HepG2 (cell line): Measurements from ENCODE around the gene CD46. TPM values are rescaled to one million over a fixed set of nuclear protein-coding genes. Genes with fewer than 3 reads are reported as not detected.

ENCODE experiments used
- ATAC-seq: fragments of 200-7000 bp; cut with Tn5 transposase; 3 replicates; pipeline ENCODE4 v1.9.1; 2020; ENCODE audit warnings: mild to moderate bottlenecking, moderate library complexity
- BruUV-seq: library from RNA; stranded (reverse); fragments of 400-500 nt; replicated peaks from 2 replicates; lab custom pipeline; 2021; lab: Mats Ljungman, UMichigan
- CTCF ChIA-PET: fragments of 300-600 bp; formaldehyde crosslinking; extraction: SDS; loops from one replicate; lab custom pipeline; 2021; ENCODE audit warnings: low total read pairs, inconsistent platforms, low intra/inter-chr PET ratio; lab: Yijun Ruan, JAX
- POLR2A ChIA-PET: fragments of 350-600 bp; sonication (Branson Sonifier 250); formaldehyde crosslinking; loops from one replicate; lab custom pipeline; 2020; ENCODE audit warnings: antibody characterized with exemption, inconsistent platforms; lab: Yijun Ruan, JAX
- DNase-seq: peaks from one replicate; pipeline ENCODE4 v3.0.0-alpha.2; 2015; ENCODE audit warnings: low spot score
- FAIRE-seq: peaks from 3 replicates; lab custom pipeline; 2011; peaks lifted over from hg19 to GRCh38; lab: Jason Lieb, UNC
- H2AFZ ChIP-seq: one replicate; pipeline ENCODE4 v1.6.1; 2011; ENCODE audit warnings: low read length, inconsistent platforms
- H3K27ac ChIP-seq: fragments of 300-600 bp; 3 replicates; pipeline ENCODE4 v1.8.0; 2011; ENCODE audit warnings: mixed run types, mild to moderate bottlenecking, mixed read lengths, low read length, inconsistent platforms; ENCODE audit not compliant: insufficient read depth; ENCODE audit errors: extremely low read length
- H3K27me3 ChIP-seq, 2 experiments: fragments of 200-600 bp in 1 of 2; 2 replicates in 1 of 2; 3 replicates in 1 of 2; pipeline versions ENCODE4 v1.6.0 to v1.8.0; 2011; ENCODE audit warnings: low read length in 2 of 2, mild to moderate bottlenecking in 2 of 2, moderate library complexity in 2 of 2, inconsistent platforms in 1 of 2; ENCODE audit not compliant: insufficient read depth in 2 of 2, control insufficient read depth in 1 of 2
- H3K36me3 ChIP-seq, 2 experiments: fragments of 200-600 bp in 1 of 2; replicated peaks in 1 of 2; 2 replicates in 1 of 2; 3 replicates in 1 of 2; pipeline versions ENCODE4 v1.5.1 to v1.8.0; 2011; ENCODE audit warnings: low read length in 2 of 2, inconsistent platforms in 1 of 2; ENCODE audit not compliant: insufficient read depth in 2 of 2, control insufficient read depth in 1 of 2
- H3K4me1 ChIP-seq: 2 replicates; pipeline ENCODE4 v1.5.1; 2012; ENCODE audit warnings: low read length, inconsistent platforms; ENCODE audit not compliant: insufficient read depth
- H3K4me2 ChIP-seq: 2 replicates; pipeline ENCODE4 v1.6.0; 2011; ENCODE audit warnings: low read depth, low read length, inconsistent platforms
- H3K4me3 ChIP-seq, 3 experiments: fragments of 200-600 bp in 1 of 3; sonication (generic), shearing (Covaris generic) in 1 of 3; replicated peaks in 1 of 3; 2 replicates each; pipeline ENCODE4 v1.5.1; 2011 to 2016; ENCODE audit warnings: low read length in 3 of 3, inconsistent platforms in 2 of 3, low read depth in 2 of 3, mild to moderate bottlenecking in 2 of 3, control low read depth in 1 of 3, mixed read lengths in 1 of 3; ENCODE audit not compliant: insufficient read depth in 1 of 3
- H3K79me2 ChIP-seq: one replicate; pipeline ENCODE4 v1.6.1; 2011; ENCODE audit warnings: low read length, inconsistent platforms; ENCODE audit not compliant: insufficient read depth
- H3K9ac ChIP-seq: 2 replicates; pipeline ENCODE4 v1.6.0; 2011; ENCODE audit warnings: mild to moderate bottlenecking, low read depth, low read length, inconsistent platforms; ENCODE audit not compliant: insufficient read depth
- H3K9me3 ChIP-seq: 2 replicates; pipeline ENCODE4 v1.5.1; 2012; ENCODE audit warnings: mild to moderate bottlenecking, low read length
- H4K20me1 ChIP-seq: 2 replicates; pipeline ENCODE4 v1.6.0; 2011; ENCODE audit warnings: inconsistent platforms, mild to moderate bottlenecking, low read length, moderate library complexity; ENCODE audit not compliant: insufficient read depth
- AGO1 ChIP-seq: fragments of 200-400 bp; formaldehyde crosslinking; IDR thresholded peaks from 2 replicates; pipeline ENCODE4 v1.6.1; 2017; ENCODE audit warnings: mild to moderate bottlenecking, low read depth, low read length, moderate library complexity; ENCODE audit not compliant: poor library complexity, severe bottlenecking
- ASH2L ChIP-seq: fragments of 300-600, 200-600 bp; sonication (generic); IDR thresholded peaks from 2 replicates; pipeline ENCODE4 v1.7.0; 2017; ENCODE audit warnings: low read depth, mild to moderate bottlenecking, moderate library complexity, mixed read lengths, low read length; ENCODE audit not compliant: insufficient read length
- EP300 ChIP-seq, 3 experiments: sonication (generic) in 1 of 3; formaldehyde crosslinking in 1 of 3; IDR thresholded peaks; 2 replicates each; pipeline versions ENCODE4 v1.5.1 to v1.6.1; 2011 to 2020; ENCODE audit warnings: low read depth in 2 of 3, low read length in 2 of 3, borderline replicate concordance in 1 of 3, improper control_type of control experiment in 1 of 3, mild to moderate bottlenecking in 1 of 3, missing genetic modification reagents in 1 of 3, moderate library complexity in 1 of 3
- NCOA5 ChIP-seq: sonication (generic); formaldehyde crosslinking; IDR thresholded peaks from 2 replicates; pipeline ENCODE4 v1.4.0; 2020; ENCODE audit warnings: missing genetic modification reagents
- POLR2AphosphoS5 ChIP-seq: IDR thresholded peaks from 2 replicates; pipeline ENCODE4 v1.6.1; 2012; ENCODE audit warnings: low read depth, low read length
- RBM22 ChIP-seq: fragments of 200-400 bp; formaldehyde crosslinking; optimal IDR thresholded peaks from 2 replicates; pipeline ENCODE3; 2017; ENCODE audit warnings: mild to moderate bottlenecking, low read length, moderate library complexity
- SMAD3 ChIP-seq: sonication (generic); formaldehyde crosslinking; IDR thresholded peaks from 2 replicates; pipeline ENCODE4 v1.4.0; 2020; ENCODE audit warnings: missing genetic modification reagents
- SNAI1 ChIP-seq: sonication (generic); formaldehyde crosslinking; IDR thresholded peaks from 2 replicates; pipeline ENCODE4 v1.5.0; 2020; ENCODE audit warnings: mild to moderate bottlenecking, missing genetic modification reagents, borderline replicate concordance
- TEAD3 ChIP-seq: optimal IDR thresholded peaks from 2 replicates; pipeline ENCODE3; 2016; ENCODE audit warnings: borderline replicate concordance
- ZNF580 ChIP-seq: IDR thresholded peaks from 2 replicates; pipeline ENCODE4 v1.6.1; 2016; ENCODE audit warnings: low read depth, borderline replicate concordance
- ZSCAN22 ChIP-seq: sonication (generic); formaldehyde crosslinking; IDR thresholded peaks from 2 replicates; pipeline ENCODE4 v1.4.0; 2020; ENCODE audit warnings: mild to moderate bottlenecking, missing genetic modification reagents
- WGBS: methylation state at CpG from one replicate; pipeline ENCODE4 v1.1.6; 2017; ENCODE audit warnings: low lambda C conversion rate; 5-methylcytosine and 5-hydroxymethylcytosine counted together
- in situ Hi-C: cut with HindIII; loops from 2 replicates; pipeline ENCODE4 v1.10.0; 2017; ENCODE audit warnings: low pct_unique_long_range_greater_than_20kb; ENCODE audit not compliant: extremely low pct_ligation_motif_present
- intact Hi-C: fragments of 100-400 bp; cut with micrococcal nuclease; formaldehyde crosslinking; loops from one replicate; pipeline ENCODE4 v1.10.0; 2022; ENCODE audit not compliant: unreplicated experiment
- polyA plus RNA-seq, 8 experiments: library from polyadenylated mRNA; depleted of rRNA in 3 of 8; stranded (reverse) in 7 of 8; unstranded in 1 of 8; fragments of >200 nt; fragmentation: Illumina TruSeq in 4 of 8; extraction: Trizol in 4 of 8; gene quantifications; 2 replicates each; pipeline versions ENCODE4 v1.2.1 to v1.2.3, GENCODE V29; 2011 to 2016; ENCODE audit warnings: low read depth in 4 of 8, missing spikeins in 1 of 8, mixed read lengths in 1 of 8; ENCODE audit not compliant: insufficient read depth in 1 of 8
- total RNA-seq, 5 experiments: library from RNA; depleted of rRNA; stranded (reverse); fragments of >200 nt; fragmentation: Illumina TruSeq; extraction: Trizol; gene quantifications; 2 replicates each; pipeline ENCODE4 v1.2.3, GENCODE V29; 2016; ENCODE audit warnings: low read depth in 1 of 5
- TF ChIP-seq, protein P1 (sequence below): sonication (generic); formaldehyde crosslinking; IDR thresholded peaks from 2 replicates; pipeline ENCODE4 v1.4.0; 2020; ENCODE audit warnings: mild to moderate bottlenecking, low read depth, missing genetic modification reagents
- TF ChIP-seq, protein P2 (sequence below): sonication (generic); formaldehyde crosslinking; IDR thresholded peaks from 2 replicates; pipeline ENCODE4 v1.8.0; 2022; ENCODE audit warnings: mild to moderate bottlenecking, missing genetic modification reagents
- TF ChIP-seq, protein P3 (sequence below): sonication (generic); formaldehyde crosslinking; IDR thresholded peaks from 2 replicates; pipeline ENCODE4 v1.4.0; 2020; ENCODE audit warnings: missing genetic modification reagents

The CD46 gene
- total and polyA plus RNA-seq, 2 of the 13 experiments (the other 11 are each of a cell fraction or from before 2014, with no cell fraction given): 130 to 277 TPM

DNA sequence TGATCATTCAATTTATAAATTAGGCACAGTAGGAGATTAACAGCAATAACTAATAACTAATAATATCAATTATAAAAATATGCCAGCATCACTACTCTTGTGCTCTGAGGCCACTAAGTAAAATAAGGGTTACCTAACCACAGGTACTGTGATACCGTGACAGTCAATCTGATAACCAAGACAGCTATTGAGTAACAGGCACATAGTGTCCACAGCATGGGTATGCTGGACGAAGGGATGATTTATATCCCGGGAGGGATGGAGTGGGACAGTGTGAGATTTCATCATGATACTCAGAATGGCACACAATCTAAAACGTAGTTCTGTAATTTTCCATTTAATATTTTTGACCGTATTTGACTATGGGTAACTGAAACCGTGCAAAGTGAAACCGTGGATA, 39.4 kb downstream of the CD46 start:
- DNase-seq (no peak), ATAC-seq (no peak), FAIRE-seq (no peak)
- Histone ChIP-seq H3K4me3 (no peak overlapping the region), H3K27ac (no peak overlapping the region), H3K9me3 (no peaks in the 10 kb centered on the region), H2AFZ (no peak overlapping the region), H4K20me1 (peaks cover 6% of the 10 kb centered on the region; the same call in 1 of the 2 replicates), H3K9ac (no peak overlapping the region), H3K4me1 (no peaks in the 10 kb centered on the region), H3K27me3 (no peaks in the 10 kb centered on the region; a peak in 1 of 5 replicates), H3K79me2 (no peaks in the 10 kb centered on the region), H3K4me2 (no peak overlapping the region), H3K36me3 (peaks cover 13 to 40% of the 10 kb centered on the region in 2 experiments)
- ChIA-PET POLR2A (no interaction called here), CTCF (no interaction called here)
- no peak for TF ChIP-seq TEAD3 (CRISPR knock-in tag)
- TF ChIP-seq RBM22: peak; percentile 54
- intact Hi-C loops (no loop called here), in situ Hi-C loops (no loop called here)
- no TSS peak for BruUV-seq
- 95% methylated on average over 7 of the region's 7 CpGs for WGBS

- ChIA-PET CTCF (no interaction called here), POLR2A (no interaction called here)
- no peaks in the 10 kb centered on the region for H3K79me2 ChIP-seq
- TF ChIP-seq SMAD3 (no peak), EP300 (IDR thresholded peaks at IDR 0.05; ENCODE audit: low read depth in 2 of 2, low read length in 2 of 2) (no peak), EP300 (CRISPR knock-in tag; IDR thresholded peaks at IDR 0.05; ENCODE audit: borderline replicate concordance) (no peak), AGO1 (no peak), ZSCAN22 (no peak), ASH2L (no peak), NCOA5 (CRISPR knock-in tag) (no peak), POLR2AphosphoS5 (no peak), ZNF580 (no peak), SNAI1 (CRISPR knock-in tag) (no peak)
- TF ChIP-seq, protein P1, sequence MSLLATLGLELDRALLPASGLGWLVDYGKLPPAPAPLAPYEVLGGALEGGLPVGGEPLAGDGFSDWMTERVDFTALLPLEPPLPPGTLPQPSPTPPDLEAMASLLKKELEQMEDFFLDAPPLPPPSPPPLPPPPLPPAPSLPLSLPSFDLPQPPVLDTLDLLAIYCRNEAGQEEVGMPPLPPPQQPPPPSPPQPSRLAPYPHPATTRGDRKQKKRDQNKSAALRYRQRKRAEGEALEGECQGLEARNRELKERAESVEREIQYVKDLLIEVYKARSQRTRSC (CRISPR knock-in tag): no peak
- TF ChIP-seq, protein P2, sequence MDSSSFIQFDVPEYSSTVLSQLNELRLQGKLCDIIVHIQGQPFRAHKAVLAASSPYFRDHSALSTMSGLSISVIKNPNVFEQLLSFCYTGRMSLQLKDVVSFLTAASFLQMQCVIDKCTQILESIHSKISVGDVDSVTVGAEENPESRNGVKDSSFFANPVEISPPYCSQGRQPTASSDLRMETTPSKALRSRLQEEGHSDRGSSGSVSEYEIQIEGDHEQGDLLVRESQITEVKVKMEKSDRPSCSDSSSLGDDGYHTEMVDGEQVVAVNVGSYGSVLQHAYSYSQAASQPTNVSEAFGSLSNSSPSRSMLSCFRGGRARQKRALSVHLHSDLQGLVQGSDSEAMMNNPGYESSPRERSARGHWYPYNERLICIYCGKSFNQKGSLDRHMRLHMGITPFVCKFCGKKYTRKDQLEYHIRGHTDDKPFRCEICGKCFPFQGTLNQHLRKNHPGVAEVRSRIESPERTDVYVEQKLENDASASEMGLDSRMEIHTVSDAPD: no peak
- TF ChIP-seq, protein P3, sequence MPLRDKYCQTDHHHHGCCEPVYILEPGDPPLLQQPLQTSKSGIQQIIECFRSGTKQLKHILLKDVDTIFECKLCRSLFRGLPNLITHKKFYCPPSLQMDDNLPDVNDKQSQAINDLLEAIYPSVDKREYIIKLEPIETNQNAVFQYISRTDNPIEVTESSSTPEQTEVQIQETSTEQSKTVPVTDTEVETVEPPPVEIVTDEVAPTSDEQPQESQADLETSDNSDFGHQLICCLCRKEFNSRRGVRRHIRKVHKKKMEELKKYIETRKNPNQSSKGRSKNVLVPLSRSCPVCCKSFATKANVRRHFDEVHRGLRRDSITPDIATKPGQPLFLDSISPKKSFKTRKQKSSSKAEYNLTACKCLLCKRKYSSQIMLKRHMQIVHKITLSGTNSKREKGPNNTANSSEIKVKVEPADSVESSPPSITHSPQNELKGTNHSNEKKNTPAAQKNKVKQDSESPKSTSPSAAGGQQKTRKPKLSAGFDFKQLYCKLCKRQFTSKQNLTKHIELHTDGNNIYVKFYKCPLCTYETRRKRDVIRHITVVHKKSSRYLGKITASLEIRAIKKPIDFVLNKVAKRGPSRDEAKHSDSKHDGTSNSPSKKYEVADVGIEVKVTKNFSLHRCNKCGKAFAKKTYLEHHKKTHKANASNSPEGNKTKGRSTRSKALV (CRISPR knock-in tag): no peak
These were observed 41.5 kb downstream of the CD46 start for GRCh38 chr1:207793327-207793726.

More at GRCh38 chr1:207793327-207793726, 41.5 kb downstream of the CD46 start:
- no peaks in the 10 kb centered on the region for H3K4me1 ChIP-seq
- no peak overlapping the region for H3K4me2 ChIP-seq
- FAIRE-seq: no peak
- H3K4me3 ChIP-seq: no peak overlapping the region
- ATAC-seq: no peak
- H3K36me3 ChIP-seq: peaks cover 9 to 32% of the 10 kb centered on the region in 2 experiments; a peak in 4 of 5 replicates
- no peak for DNase-seq
- no peak overlapping the region for H2AFZ ChIP-seq
- no peaks in the 10 kb centered on the region; a peak in 1 of 5 replicates for H3K27me3 ChIP-seq
- H4K20me1 ChIP-seq: peaks cover 6% of the 10 kb centered on the region; the same call in 1 of the 2 replicates
- H3K9me3 ChIP-seq: no peaks in the 10 kb centered on the region
- in situ Hi-C loops: no loop called here
- H3K27ac ChIP-seq: no peak overlapping the region
- no peak overlapping the region for H3K9ac ChIP-seq
- no TSS peak for BruUV-seq
- intact Hi-C loops: no loop called here
